HUES64 (cell line): ENCODE measurements around the gene VAPA.

Experiments
- H3K27ac ChIP-seq: 2 replicates; pipeline ENCODE4 v1.7.0; 2013; ENCODE audit warnings: low read depth, low read length, inconsistent platforms
- H3K27me3 ChIP-seq: 2 replicates; pipeline ENCODE4 v1.6.1; 2013; ENCODE audit warnings: mild to moderate bottlenecking, low read length; ENCODE audit not compliant: insufficient read depth
- H3K36me3 ChIP-seq: 2 replicates; pipeline ENCODE4 v1.6.1; 2013; ENCODE audit warnings: mild to moderate bottlenecking, low read length; ENCODE audit not compliant: insufficient read depth
- H3K4me1 ChIP-seq: 2 replicates; pipeline ENCODE4 v1.6.1; 2013; ENCODE audit warnings: mild to moderate bottlenecking, low read length, moderate library complexity; ENCODE audit not compliant: insufficient read depth
- H3K4me3 ChIP-seq: 2 replicates; pipeline ENCODE4 v1.5.1; 2013; ENCODE audit warnings: mild to moderate bottlenecking, low read length, moderate library complexity
- H3K9ac ChIP-seq: 2 replicates; pipeline ENCODE4 v1.6.1; 2013; ENCODE audit warnings: mild to moderate bottlenecking, low read depth, low read length
- H3K9me3 ChIP-seq: 2 replicates; pipeline ENCODE4 v1.6.1; 2013; ENCODE audit warnings: low read depth, low read length; ENCODE audit not compliant: insufficient read depth
- WGBS: fragments of 150-250, 120-280 bp; methylation state at CpG from one replicate; pipeline ENCODE4 v1.1.7; 2013; ENCODE audit warnings: missing lambda C conversion rate; 5-methylcytosine and 5-hydroxymethylcytosine counted together

Gene VAPA

GRCh38 chr18:9984080-9984479, 70.3 kb downstream of the VAPA start:
- Histone ChIP-seq H3K9ac (no peak overlapping the region), H3K27me3 (no peaks in the 10 kb centered on the region), H3K4me1 (peaks cover 4% of the 10 kb centered on the region; the same call in 1 of the 2 replicates), H3K36me3 (no peaks in the 10 kb centered on the region), H3K9me3 (0 out of 2 replicates have a peak, but pooled peaks cover 4% of the 10 kb centered on the region), H3K4me3 (no peak overlapping the region), H3K27ac (no peak overlapping the region)
- 98% methylated on average over 4 of the region's 5 CpGs for WGBS

GRCh38 chr18:9985641-9986040, 71.8 kb downstream of the VAPA start:
- 93% methylated on average over 4 of the region's 4 CpGs for WGBS

GRCh38 chr18:9986156-9986930, 72.5 kb downstream of the VAPA start:
- H3K4me3 ChIP-seq = no peak overlapping the region
- H3K9ac ChIP-seq = no peak overlapping the region
- H3K27me3 ChIP-seq = no peaks in the 10 kb centered on the region
- peaks cover 4% of the 10 kb centered on the region; the same call in 1 of the 2 replicates for H3K4me1 ChIP-seq
- no peak overlapping the region for H3K27ac ChIP-seq
- 91% methylated on average over 16 of the region's 17 CpGs for WGBS
- 0 out of 2 replicates have a peak, but pooled peaks cover 4% of the 10 kb centered on the region for H3K9me3 ChIP-seq
- H3K36me3 ChIP-seq = no peaks in the 10 kb centered on the region

More at GRCh38 chr18:9985641-9986040, 71.8 kb downstream of the VAPA start:
- Histone ChIP-seq H3K9me3 (0 out of 2 replicates have a peak, but pooled peaks cover 4% of the 10 kb centered on the region), H3K4me1 (peaks cover 4% of the 10 kb centered on the region; the same call in 1 of the 2 replicates), H3K27ac (no peak overlapping the region), H3K4me3 (no peak overlapping the region), H3K36me3 (no peaks in the 10 kb centered on the region), H3K9ac (no peak overlapping the region), H3K27me3 (no peaks in the 10 kb centered on the region)

GRCh38 chr18:9987345-9987744, 73.5 kb downstream of the VAPA start:
- Histone ChIP-seq H3K4me3 (no peak overlapping the region), H3K9me3 (0 out of 2 replicates have a peak, but pooled peaks cover 4% of the 10 kb centered on the region), H3K27me3 (no peaks in the 10 kb centered on the region), H3K9ac (no peak overlapping the region), H3K27ac (no peak overlapping the region), H3K4me1 (peaks cover 4% of the 10 kb centered on the region; the same call in 1 of the 2 replicates), H3K36me3 (no peaks in the 10 kb centered on the region)
- 88% methylated on average over 7 of the region's 8 CpGs for WGBS

GRCh38 chr18:9987931-9988330, 74.1 kb downstream of the VAPA start:
- Histone ChIP-seq H3K36me3 (no peaks in the 10 kb centered on the region), H3K4me3 (no peak overlapping the region), H3K9ac (no peak overlapping the region), H3K4me1 (peaks cover 4% of the 10 kb centered on the region; the same call in 1 of the 2 replicates), H3K27ac (no peak overlapping the region), H3K27me3 (no peaks in the 10 kb centered on the region), H3K9me3 (no peaks in the 10 kb centered on the region)
- 90% methylated on average over 12 of the region's 12 CpGs for WGBS

- Histone ChIP-seq H3K4me1 (peaks cover 4% of the 10 kb centered on the region; the same call in 1 of the 2 replicates), H3K27me3 (no peaks in the 10 kb centered on the region), H3K27ac (no peak overlapping the region), H3K4me3 (no peak overlapping the region), H3K9me3 (no peaks in the 10 kb centered on the region), H3K9ac (no peak overlapping the region), H3K36me3 (no peaks in the 10 kb centered on the region)
- WGBS = 83% methylated on average over 9 of the region's 9 CpGs
These were observed 74.8 kb downstream of the VAPA start for GRCh38 chr18:9988665-9989064.

GRCh38 chr18:9989481-9989880, 75.7 kb downstream of the VAPA start:
- Histone ChIP-seq H3K27ac (no peak overlapping the region), H3K4me1 (peaks cover 4% of the 10 kb centered on the region; the same call in 1 of the 2 replicates), H3K9me3 (no peaks in the 10 kb centered on the region), H3K36me3 (no peaks in the 10 kb centered on the region), H3K4me3 (no peak overlapping the region), H3K9ac (no peak overlapping the region), H3K27me3 (no peaks in the 10 kb centered on the region)
- WGBS = 93% methylated on average over 5 of the region's 5 CpGs

GRCh38 chr18:9991011-9992000, 77.5 kb downstream of the VAPA start:
- 92% methylated on average over 29 of the region's 29 CpGs for WGBS
- Histone ChIP-seq H3K9ac (no peak overlapping the region), H3K9me3 (no peaks in the 10 kb centered on the region), H3K36me3 (no peaks in the 10 kb centered on the region), H3K27ac (no peak overlapping the region), H3K27me3 (no peaks in the 10 kb centered on the region), H3K4me1 (peaks cover 4% of the 10 kb centered on the region; the same call in 1 of the 2 replicates), H3K4me3 (no peak overlapping the region)

- 84% methylated on average over 9 of the region's 9 CpGs for WGBS
- no peak overlapping the region for H3K9ac ChIP-seq
- no peaks in the 10 kb centered on the region for H3K9me3 ChIP-seq
- no peak overlapping the region for H3K4me3 ChIP-seq
- H3K27me3 ChIP-seq = no peaks in the 10 kb centered on the region
- H3K36me3 ChIP-seq = no peaks in the 10 kb centered on the region
- peaks cover 3% of the 10 kb centered on the region; the same call in 1 of the 2 replicates for H3K4me1 ChIP-seq
- no peak overlapping the region for H3K27ac ChIP-seq
These were observed 78.6 kb downstream of the VAPA start for GRCh38 chr18:9992300-9992972.

- WGBS = 92% methylated on average over 11 of the region's 11 CpGs
- no peak overlapping the region for H3K27ac ChIP-seq
These were observed 79.2 kb downstream of the VAPA start for GRCh38 chr18:9992973-9993520.

More at GRCh38 chr18:9992973-9993520, 79.2 kb downstream of the VAPA start:
- no peaks in the 10 kb centered on the region for H3K27me3 ChIP-seq
- H3K4me1 ChIP-seq = no peaks in the 10 kb centered on the region
- H3K36me3 ChIP-seq = no peaks in the 10 kb centered on the region
- no peak overlapping the region for H3K4me3 ChIP-seq
- no peak overlapping the region for H3K9ac ChIP-seq
- no peaks in the 10 kb centered on the region for H3K9me3 ChIP-seq
